Heart left ventricle (tissue), 13 donors: ENCODE results near the gene TNNC1.

Experiments used
- CTCF ChIP-seq, 12 donors: fragments of 200-600 bp; sonication (generic) in 4 of 12; IDR thresholded peaks; one replicate each; pipeline versions ENCODE4 v1.5.0 to v1.8.0; 2018 to 2022; ENCODE audit warnings: antibody characterized with exemption in 12 of 12, mild to moderate bottlenecking in 5 of 12
- POLR2A ChIP-seq, 2 donors: fragments of 450-650 bp; IDR thresholded peaks; one replicate each; pipeline ENCODE4 v1.6.1; 2017; ENCODE audit warnings: antibody characterized with exemption in 2 of 2, mild to moderate bottlenecking in 2 of 2, moderate library complexity in 2 of 2
- donor health status: ischemic (EF 13 %, LVEDD 7.1; RV severe dilation, severe dysfunction).
- donor health status: DM: no; HTN: yes; CAD: no.
- donor health status: DM: no; HTN: no; CAD: no.
- donor health status: ischemic (EF 25% LVEDD 6.9; RV normal size, moderate dysfunction).
- donor health status: ischemic (EF 25% LVEDD 5.7; RV mildly dilated, moderate dysfunction).
- donor health status: ischemic (EF 35%, LVEDD 5.7; RV mildly dilated, moderate dysfunction).
- donor health status: nonischemic (EF 11% LVEDD 7.7; RV severe dilation, severe dysfunction).
- donor health status: DM: yes; HTN: yes; CAD: no.
- donor health status: PGD.
- donor health status: ischemic (EF 29% LVEDD 5.4; RV normal size, mild dysfunction).
- donor health status: nonischemic (EF 23%, LVEDD 6.1; RV moderate dilation, normal function).

- TF ChIP-seq CTCF (IDR thresholded peaks at IDR 0.05) = no peak
- TF ChIP-seq POLR2A (IDR thresholded peaks at IDR 0.05) = no peak
Observed at GRCh38 chr3:52450489-52451236, 3.2 kb downstream of the TNNC1 start.
